Adrenal gland (tissue), 12 donors: ENCODE measurements around the gene DDX27. TPM values are rescaled to one million over a fixed set of nuclear protein-coding genes. Genes with fewer than 3 reads are reported as not detected.

Source experiments
- DNase-seq, 7 donors: peaks; one replicate each; pipeline ENCODE4 v3.0.0-alpha.2; 2019 to 2020
- H3K27ac ChIP-seq, 5 donors: fragments of 200-600 bp; sonication (generic) in 4 of 5; 1 replicate in 3 of 5; 2 replicates in 2 of 5; pipeline versions ENCODE4 v1.5.1 to v1.8.0; 2016 to 2020; ENCODE audit warnings: mild to moderate bottlenecking in 1 of 5
- H3K27me3 ChIP-seq: fragments of 200-600 bp; 2 replicates; pipeline ENCODE4 v1.8.0; 2021
- H3K36me3 ChIP-seq, 2 donors: fragments of 200-600 bp; replicated peaks in 1 of 2; 1 replicate in 1 of 2; 2 replicates in 1 of 2; pipeline versions ENCODE4 v1.5.1 to v1.8.0; 2018 to 2022
- H3K4me1 ChIP-seq, 2 donors: fragments of 200-600 bp; replicated peaks in 1 of 2; 1 replicate in 1 of 2; 2 replicates in 1 of 2; pipeline versions ENCODE4 v1.5.1 to v1.8.0; 2018 to 2021
- H3K4me3 ChIP-seq, 4 donors: fragments of 200-600 bp; sonication (generic) in 3 of 4; one replicate each; pipeline ENCODE4 v1.5.1; 2016 to 2018
- H3K9me3 ChIP-seq, 3 donors: fragments of 200-600 bp; sonication (generic) in 1 of 3; replicated peaks in 1 of 3; 1 replicate in 2 of 3; 2 replicates in 1 of 3; pipeline versions ENCODE4 v1.5.1 to v1.8.0; 2016 to 2021
- POLR2A ChIP-seq, 2 donors: fragments of 450-650 bp; IDR thresholded peaks; one replicate each; pipeline ENCODE4 v1.6.1; 2017; ENCODE audit warnings: antibody characterized with exemption in 2 of 2, mild to moderate bottlenecking in 2 of 2, moderate library complexity in 1 of 2
- WGBS, 4 donors: extraction: QIAGEN DNeasy Blood & Tissue Kit in 2 of 4; methylation state at CpG; one replicate each; pipeline versions ENCODE4 v1.1.5 to v1.1.7; 2013 to 2017; 5-methylcytosine and 5-hydroxymethylcytosine counted together
- intact Hi-C, 2 donors: fragments of 100-400 bp; cut with DNase I; formaldehyde crosslinking; loops; one replicate each; pipeline versions ENCODE4 v1.14.1 to v1.15.0; 2022 to 2023
- polyA plus RNA-seq, 3 donors: library from polyadenylated mRNA; stranded (reverse); fragments of 200-250 nt in 2 of 3; fragments of 350-450 nt in 1 of 3; fragmentation: Illumina TruSeq in 1 of 3; extraction: RNeasy Lipid Tissue Mini Kit (QIAGEN cat#74804) in 1 of 3; gene quantifications; one replicate each; pipeline ENCODE4 v1.2.3, GENCODE V29; 2013 to 2014
- total RNA-seq, 9 donors: library from RNA; depleted of rRNA in 4 of 9; stranded (reverse); fragments of >200 nt in 4 of 9; fragments of 120-200 nt in 1 of 9; fragmentation: NEBNext Ultra II Directional in 1 of 9; extraction: Animal tissue kit (Norgen Biotek cat#: 25700) in 1 of 9; gene quantifications; one replicate each; pipeline versions ENCODE4 v1.1.0 to v1.2.4, GENCODE V29; 2013 to 2023
- TF ChIP-seq, protein P1 (sequence below), 6 experiments: fragments of 450-650 bp in 4 of 6; fragments of 200-600 bp in 2 of 6; sonication (generic) in 1 of 6; IDR thresholded peaks; 1 replicate in 5 of 6; 2 replicates in 1 of 6; pipeline versions ENCODE4 v1.5.1 to v1.8.0; 2016 to 2021; ENCODE audit warnings: antibody characterized with exemption in 6 of 6, mild to moderate bottlenecking in 2 of 6, moderate library complexity in 1 of 6
- donor health status: healthy with polysubstance abuse.
- donor health status: Bipolar disorder and iron deficiency.
- donor health status: DM: yes; HTN: yes; CAD: no.
- donor health status: DM: no; HTN: no; CAD: no.
- donor health status: DM: no; HTN: no; CAD: no.
- donor health status: DM: yes; HTN: yes; CAD: no.

DDX27 gene
- total and polyA plus RNA-seq, 12 donors, result 18.7 to 42.3 (median 23.2) TPM

DNA sequence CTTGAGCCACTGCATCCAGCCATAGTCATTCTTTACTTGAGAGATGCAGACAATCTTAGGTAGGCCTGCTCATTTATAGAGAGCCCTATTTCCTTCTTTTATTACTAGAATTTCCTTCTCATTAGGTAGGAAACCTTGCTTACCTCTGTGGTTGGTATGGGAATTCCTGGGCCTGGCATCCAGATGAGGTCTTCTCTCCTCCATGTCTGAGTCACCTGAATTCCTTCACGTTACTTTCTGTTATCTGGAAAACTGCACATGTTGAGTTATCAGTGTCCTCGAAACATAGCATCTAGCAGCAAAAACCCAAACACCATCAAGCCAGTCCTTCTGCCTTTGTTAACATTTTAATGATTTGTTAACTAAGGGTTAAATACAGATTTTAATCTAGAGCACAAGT is 56.4 kb downstream of the DDX27 start:
- DNase-seq, result no peak
- Histone ChIP-seq H3K36me3 (peaks cover 0 to 53% of the 10 kb centered on the region in 2 donors), H3K9me3 (peaks cover 0 to 3% (median 0%) of the 10 kb centered on the region in 3 donors), H3K4me1 (peaks cover 25 to 51% of the 10 kb centered on the region in 2 donors), H3K27me3 (no peaks in the 10 kb centered on the region), H3K27ac (peak overlapping the region in 2 of 5 donors; percentile 59 to 98), H3K4me3 (peak overlapping the region in 1 of 4 donors; percentile 79)
- WGBS, 4 donors, result 29 to 44% (median 36%) methylated on average over 2 of the region's 2 CpGs
- intact Hi-C loops, result no loop called here
- no peak for TF ChIP-seq POLR2A (IDR thresholded peaks at IDR 0.05)
- TF ChIP-seq, protein P1, sequence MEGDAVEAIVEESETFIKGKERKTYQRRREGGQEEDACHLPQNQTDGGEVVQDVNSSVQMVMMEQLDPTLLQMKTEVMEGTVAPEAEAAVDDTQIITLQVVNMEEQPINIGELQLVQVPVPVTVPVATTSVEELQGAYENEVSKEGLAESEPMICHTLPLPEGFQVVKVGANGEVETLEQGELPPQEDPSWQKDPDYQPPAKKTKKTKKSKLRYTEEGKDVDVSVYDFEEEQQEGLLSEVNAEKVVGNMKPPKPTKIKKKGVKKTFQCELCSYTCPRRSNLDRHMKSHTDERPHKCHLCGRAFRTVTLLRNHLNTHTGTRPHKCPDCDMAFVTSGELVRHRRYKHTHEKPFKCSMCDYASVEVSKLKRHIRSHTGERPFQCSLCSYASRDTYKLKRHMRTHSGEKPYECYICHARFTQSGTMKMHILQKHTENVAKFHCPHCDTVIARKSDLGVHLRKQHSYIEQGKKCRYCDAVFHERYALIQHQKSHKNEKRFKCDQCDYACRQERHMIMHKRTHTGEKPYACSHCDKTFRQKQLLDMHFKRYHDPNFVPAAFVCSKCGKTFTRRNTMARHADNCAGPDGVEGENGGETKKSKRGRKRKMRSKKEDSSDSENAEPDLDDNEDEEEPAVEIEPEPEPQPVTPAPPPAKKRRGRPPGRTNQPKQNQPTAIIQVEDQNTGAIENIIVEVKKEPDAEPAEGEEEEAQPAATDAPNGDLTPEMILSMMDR (IDR thresholded peaks at IDR 0.05), result no peak

DNA sequence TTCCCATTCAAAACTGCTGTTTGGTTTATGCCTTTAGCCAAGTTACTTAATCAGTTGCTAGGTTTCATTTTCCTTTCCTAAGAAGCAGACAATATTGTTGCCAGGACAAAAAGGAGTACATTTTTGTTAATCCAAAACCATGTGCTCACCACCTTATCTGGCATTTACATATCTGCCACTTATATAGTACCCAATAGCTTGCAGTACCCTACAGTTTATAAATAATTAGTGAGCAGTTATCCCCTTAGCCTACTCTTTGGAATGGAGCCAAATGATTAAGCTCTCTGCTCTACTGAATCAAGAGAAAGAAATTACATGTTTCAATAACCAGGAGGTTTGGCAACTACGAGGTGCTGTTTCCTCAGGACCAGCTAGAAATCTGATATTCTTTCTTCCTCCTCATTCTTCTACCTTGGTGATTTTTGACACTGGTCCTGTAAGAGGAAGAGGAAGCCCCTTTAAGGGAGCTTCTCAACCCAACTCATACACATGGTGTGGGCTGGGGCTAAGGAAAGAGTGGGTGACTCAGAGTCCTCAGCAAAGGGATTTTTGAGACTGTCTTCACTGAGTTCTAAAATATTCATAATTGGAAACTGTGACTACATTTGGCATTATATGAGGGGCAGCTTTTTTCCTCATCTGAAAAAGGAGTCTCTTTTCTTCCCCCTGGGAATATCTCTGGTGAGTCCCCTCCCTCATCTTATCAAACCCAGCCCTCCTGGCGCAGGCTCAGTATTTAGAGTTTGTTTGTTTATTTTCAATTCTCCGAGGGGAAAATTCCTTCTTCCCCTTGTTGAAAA is 57.1 kb downstream of the DDX27 start:
- Histone ChIP-seq H3K36me3 (peaks cover 0 to 53% of the 10 kb centered on the region in 2 donors), H3K4me3 (peak overlapping the region; percentile 65 to 89 (median 78)), H3K9me3 (peaks cover 0 to 11% (median 0%) of the 10 kb centered on the region in 3 donors), H3K27me3 (no peaks in the 10 kb centered on the region), H3K4me1 (peaks cover 25 to 58% of the 10 kb centered on the region in 2 donors), H3K27ac (peak overlapping the region; percentile 37 to 98 (median 85))
- WGBS, 4 donors, result 11 to 13% (median 11%) methylated on average over 3 of the region's 3 CpGs
- no peak for TF ChIP-seq POLR2A (IDR thresholded peaks at IDR 0.05)
- TF ChIP-seq, protein P1 (IDR thresholded peaks at IDR 0.05), result no peak
- intact Hi-C loops, result no loop called here
- DNase-seq, result peak in 4 of 7 donors; percentile 32 to 49 (median 40)

DNA sequence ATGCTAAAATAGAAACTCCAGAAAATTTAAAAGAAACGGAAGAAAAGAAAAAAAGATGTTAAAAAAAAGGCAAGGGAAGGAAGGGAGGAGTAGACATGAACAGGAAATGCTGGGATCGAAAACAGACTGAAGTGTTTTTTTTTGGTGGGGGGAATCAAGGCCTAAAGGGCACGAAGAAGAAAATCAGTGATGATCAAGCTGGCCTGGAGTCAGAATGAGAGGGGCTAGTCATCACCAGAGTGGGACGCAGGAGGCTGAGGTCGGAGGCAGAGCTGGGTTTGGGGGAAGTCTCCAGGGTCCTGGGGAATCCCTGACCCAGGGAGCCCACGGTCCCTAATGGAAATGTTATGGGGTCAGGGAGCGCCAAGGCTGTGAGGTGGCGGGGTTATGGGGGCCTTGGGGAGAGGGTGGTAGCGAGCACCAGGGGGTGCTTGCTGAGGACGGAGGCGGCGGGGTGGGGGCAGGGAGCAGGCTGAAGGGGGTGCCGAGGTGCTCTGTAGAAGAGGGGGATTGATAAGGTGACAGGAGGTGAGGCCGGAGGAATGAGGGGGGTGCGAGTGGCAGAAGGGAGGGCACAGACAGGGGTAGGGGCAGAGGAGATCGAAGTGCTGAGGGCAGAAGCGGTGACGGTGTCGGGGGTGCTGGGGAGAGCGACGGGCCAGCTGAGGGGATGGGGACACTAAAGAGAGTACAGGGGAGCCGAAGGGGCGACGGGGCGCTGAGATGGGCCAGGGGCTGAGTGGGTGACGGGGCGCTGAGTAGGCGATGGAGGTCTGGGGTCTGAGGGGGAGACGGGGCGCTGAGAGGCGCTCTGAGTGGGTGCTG is 58.0 kb downstream of the DDX27 start:
- H3K9me3 ChIP-seq, result peaks cover 0 to 19% (median 0%) of the 10 kb centered on the region in 3 donors
- peaks cover 0 to 53% of the 10 kb centered on the region in 2 donors for H3K36me3 ChIP-seq
- peak; percentile 29 to 71 (median 49) for DNase-seq
- H3K27me3 ChIP-seq, result no peaks in the 10 kb centered on the region
- peak overlapping the region; percentile 65 to 89 (median 78) for H3K4me3 ChIP-seq
- H3K27ac ChIP-seq, result peak overlapping the region; percentile 85 to 98 (median 98)
- intact Hi-C loops, result no loop called here
- 1 to 3% (median 2%) methylated on average over 26 to 31 of the region's 31 CpGs for WGBS, 4 donors
- peaks cover 29 to 62% of the 10 kb centered on the region in 2 donors for H3K4me1 ChIP-seq
- TF ChIP-seq, protein P1 (IDR thresholded peaks at IDR 0.05), result no peak
- no peak for TF ChIP-seq POLR2A (IDR thresholded peaks at IDR 0.05)

DNA sequence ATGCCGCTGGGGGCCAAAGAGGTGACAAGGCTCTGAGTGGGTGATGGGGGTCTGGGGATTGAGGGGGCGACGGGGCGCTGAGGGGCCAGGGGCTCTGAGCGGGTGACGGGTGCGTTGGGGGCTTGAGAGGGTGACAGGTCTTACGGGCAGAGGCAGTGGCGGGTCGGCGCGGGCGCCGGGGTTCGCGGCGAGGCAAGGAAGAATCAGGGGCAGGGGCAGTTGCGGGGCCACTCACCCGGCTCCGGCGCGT is 58.5 kb downstream of the DDX27 start:
- Histone ChIP-seq H3K27me3 (no peaks in the 10 kb centered on the region), H3K27ac (peak overlapping the region; percentile 85 to 98 (median 98)), H3K4me3 (peak overlapping the region; percentile 65 to 89 (median 78)), H3K36me3 (peaks cover 0 to 53% of the 10 kb centered on the region in 2 donors), H3K4me1 (peaks cover 29 to 57% of the 10 kb centered on the region in 2 donors), H3K9me3 (peaks cover 0 to 23% (median 0%) of the 10 kb centered on the region in 3 donors)
- no peak for DNase-seq
- intact Hi-C loops, result no loop called here
- peak; percentile 62 to 86 for TF ChIP-seq POLR2A (IDR thresholded peaks at IDR 0.05)
- TF ChIP-seq, protein P1 (IDR thresholded peaks at IDR 0.05), result no peak
- 0 to 2% (median 0%) methylated on average over 1 to 22 of the region's 22 CpGs for WGBS, 4 donors
